22Rv1 (cell line): ENCODE data around the gene ATP10A.

Experiments
- ZFX ChIP-seq: fragments of 450-650 bp; IDR thresholded peaks from 2 replicates; pipeline ENCODE4 v1.6.1; 2017; ENCODE audit warnings: antibody characterized with exemption, borderline replicate concordance
- TF ChIP-seq, protein P1 (sequence below): fragments of 450-650 bp; IDR thresholded peaks from 2 replicates; pipeline ENCODE4 v1.5.1; 2017; ENCODE audit warnings: mild to moderate bottlenecking

DNA sequence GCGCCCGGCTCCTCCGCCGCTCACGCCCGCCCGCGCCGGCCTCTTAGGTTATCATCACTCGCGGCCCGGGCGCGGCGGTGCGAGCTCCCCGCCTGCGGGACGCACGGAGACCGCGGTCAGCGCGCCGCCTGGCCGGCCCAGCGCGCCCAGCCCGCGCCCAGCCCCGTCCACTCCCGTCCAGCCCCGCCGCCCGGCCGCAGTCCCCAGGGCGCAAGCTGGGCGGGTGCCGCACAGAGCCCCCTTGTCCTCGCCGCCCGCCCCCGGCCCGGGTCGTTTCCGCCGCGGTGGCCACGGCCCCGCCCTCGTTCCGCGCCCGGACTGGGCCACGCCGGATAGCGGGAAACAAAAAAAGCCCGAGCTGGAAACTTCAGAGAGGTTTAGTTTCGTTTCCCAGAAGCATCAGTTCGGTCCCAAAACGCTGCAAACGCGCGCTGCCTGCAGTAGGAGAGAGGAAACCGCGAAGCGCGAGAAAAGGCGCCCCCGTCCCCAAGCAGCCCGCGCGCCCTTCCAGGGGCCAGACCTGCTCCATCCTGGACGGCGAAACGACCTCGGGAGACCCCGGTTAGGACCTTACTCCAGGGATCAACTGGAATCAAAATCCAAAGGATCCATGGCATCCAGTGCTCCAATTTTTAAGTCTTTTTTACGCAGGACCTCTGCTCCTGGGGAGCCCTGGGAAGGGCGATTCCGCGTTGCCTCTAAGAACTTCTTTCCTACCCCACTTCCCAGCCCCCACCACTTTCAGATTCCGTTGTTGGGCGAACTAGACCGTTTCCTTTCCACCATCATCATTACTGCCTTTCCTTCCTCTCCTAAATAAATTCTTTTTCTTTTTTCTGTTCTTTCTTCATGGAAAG is at the start of gene ATP10A:
- TF ChIP-seq, protein P1, sequence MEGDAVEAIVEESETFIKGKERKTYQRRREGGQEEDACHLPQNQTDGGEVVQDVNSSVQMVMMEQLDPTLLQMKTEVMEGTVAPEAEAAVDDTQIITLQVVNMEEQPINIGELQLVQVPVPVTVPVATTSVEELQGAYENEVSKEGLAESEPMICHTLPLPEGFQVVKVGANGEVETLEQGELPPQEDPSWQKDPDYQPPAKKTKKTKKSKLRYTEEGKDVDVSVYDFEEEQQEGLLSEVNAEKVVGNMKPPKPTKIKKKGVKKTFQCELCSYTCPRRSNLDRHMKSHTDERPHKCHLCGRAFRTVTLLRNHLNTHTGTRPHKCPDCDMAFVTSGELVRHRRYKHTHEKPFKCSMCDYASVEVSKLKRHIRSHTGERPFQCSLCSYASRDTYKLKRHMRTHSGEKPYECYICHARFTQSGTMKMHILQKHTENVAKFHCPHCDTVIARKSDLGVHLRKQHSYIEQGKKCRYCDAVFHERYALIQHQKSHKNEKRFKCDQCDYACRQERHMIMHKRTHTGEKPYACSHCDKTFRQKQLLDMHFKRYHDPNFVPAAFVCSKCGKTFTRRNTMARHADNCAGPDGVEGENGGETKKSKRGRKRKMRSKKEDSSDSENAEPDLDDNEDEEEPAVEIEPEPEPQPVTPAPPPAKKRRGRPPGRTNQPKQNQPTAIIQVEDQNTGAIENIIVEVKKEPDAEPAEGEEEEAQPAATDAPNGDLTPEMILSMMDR: no peak
- TF ChIP-seq ZFX: no peak
